ENCODE results near the gene GYG2.

Gene GYG2

DNA sequence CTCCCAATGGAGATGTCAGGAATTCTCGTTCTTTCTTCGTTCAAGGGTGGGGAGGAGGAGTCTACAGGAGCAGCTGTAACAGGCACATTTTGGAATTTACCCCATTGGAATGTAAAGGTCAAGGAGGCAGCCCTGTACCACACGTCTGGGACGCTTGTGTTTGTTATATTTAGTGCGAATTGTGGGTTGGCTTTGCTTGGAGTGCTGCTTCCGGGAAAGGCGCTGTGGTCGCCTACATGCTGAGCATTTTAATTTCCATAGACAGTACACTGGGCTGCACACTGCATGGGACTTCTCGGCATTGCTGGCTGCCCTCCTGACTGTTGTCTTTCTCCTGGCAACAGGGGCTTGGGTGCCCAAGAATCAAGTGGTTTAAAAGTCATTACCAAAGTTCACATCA lies 12.8 kb downstream of the GYG2 start:
- DNase-seq, result no peak
- H2BK15ac ChIP-seq (replicated peaks; ENCODE audit: low read depth), result no peak overlapping the region
- H2BK120ac ChIP-seq (ENCODE audit: low read depth, low read length), result no peak overlapping the region
- H3K36me3 ChIP-seq (ENCODE audit: control insufficient read depth, insufficient read depth, low read length), result no peaks in the 10 kb centered on the region
- no peak overlapping the region for H3K4ac ChIP-seq (ENCODE audit: low read depth, low read length)
- H3K18ac ChIP-seq (ENCODE audit: low read length), result no peak overlapping the region
- no peaks in the 10 kb centered on the region for H3K27me3 ChIP-seq (ENCODE audit: insufficient read depth, low read length, poor library complexity)
- H3K56ac ChIP-seq (ENCODE audit: low read length), result no peak overlapping the region
- H2BK5ac ChIP-seq (ENCODE audit: low read length), result no peak overlapping the region
- no CpG with 5 or more reads among the region's 9 CpGs for WGBS (ENCODE audit: extremely low coverage, insufficient coverage, low lambda C conversion rate)
- H3K23ac ChIP-seq (ENCODE audit: low read length), result no peak overlapping the region
- no peak overlapping the region for H4K5ac ChIP-seq (ENCODE audit: low read length)
- no peak overlapping the region for H3K27ac ChIP-seq (ENCODE audit: low read depth, low read length)
- no peak overlapping the region for H3K9ac ChIP-seq (ENCODE audit: low read length)
- H2AK5ac ChIP-seq (ENCODE audit: low read length), result no peak overlapping the region
- no peaks in the 10 kb centered on the region for H3K79me2 ChIP-seq (ENCODE audit: control insufficient read depth, insufficient read depth, low read length)
- no peaks in the 10 kb centered on the region for H3K79me1 ChIP-seq (ENCODE audit: low read length)
- no peaks in the 10 kb centered on the region for H3K4me1 ChIP-seq (ENCODE audit: control insufficient read depth, low read depth, low read length)
- no peak overlapping the region for H3K4me2 ChIP-seq (ENCODE audit: low read length)
- H3K4me3 ChIP-seq (ENCODE audit: low read length), result no peak overlapping the region
- no peak overlapping the region for H4K8ac ChIP-seq (ENCODE audit: low read depth, low read length)

DNA sequence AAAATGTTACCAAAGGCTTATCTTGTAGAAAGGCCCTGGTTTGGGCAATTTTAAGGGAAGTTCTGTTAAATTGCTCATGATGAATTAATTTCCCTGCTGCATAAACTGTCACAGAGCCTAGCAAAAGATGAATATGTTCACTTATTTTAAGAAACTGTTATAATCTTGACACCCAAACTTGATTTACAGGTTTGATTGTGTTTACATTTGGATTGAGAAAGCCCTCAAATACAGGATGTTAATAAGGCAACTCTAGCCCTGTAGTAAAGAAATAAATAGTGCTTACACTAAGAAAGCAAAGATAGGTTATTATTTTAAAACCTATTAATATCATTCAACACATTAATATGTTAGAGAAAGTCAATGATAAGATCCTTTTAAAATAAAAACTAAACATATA lies 18.3 kb downstream of the GYG2 start:
- Histone ChIP-seq H4K5ac (ENCODE audit: low read length) (no peak overlapping the region), H2AK5ac (ENCODE audit: low read length) (no peak overlapping the region), H2BK15ac (replicated peaks; ENCODE audit: low read depth) (no peak overlapping the region), H3K9ac (ENCODE audit: low read length) (no peak overlapping the region), H3K23ac (ENCODE audit: low read length) (no peak overlapping the region), H3K27ac (ENCODE audit: low read depth, low read length) (no peak overlapping the region), H2BK120ac (ENCODE audit: low read depth, low read length) (no peak overlapping the region), H4K8ac (ENCODE audit: low read depth, low read length) (no peak overlapping the region), H3K36me3 (ENCODE audit: control insufficient read depth, insufficient read depth, low read length) (no peaks in the 10 kb centered on the region), H3K79me1 (ENCODE audit: low read length) (no peaks in the 10 kb centered on the region), H3K4ac (ENCODE audit: low read depth, low read length) (no peak overlapping the region), H3K56ac (ENCODE audit: low read length) (no peak overlapping the region), H3K79me2 (ENCODE audit: control insufficient read depth, insufficient read depth, low read length) (no peaks in the 10 kb centered on the region), H3K4me3 (ENCODE audit: low read length) (no peak overlapping the region), H3K4me1 (ENCODE audit: control insufficient read depth, low read depth, low read length) (no peaks in the 10 kb centered on the region), H3K4me2 (ENCODE audit: low read length) (no peak overlapping the region), H3K18ac (ENCODE audit: low read length) (no peak overlapping the region), H3K27me3 (ENCODE audit: insufficient read depth, low read length, poor library complexity) (no peaks in the 10 kb centered on the region), H2BK5ac (ENCODE audit: low read length) (no peak overlapping the region)
- no peak for DNase-seq

DNA sequence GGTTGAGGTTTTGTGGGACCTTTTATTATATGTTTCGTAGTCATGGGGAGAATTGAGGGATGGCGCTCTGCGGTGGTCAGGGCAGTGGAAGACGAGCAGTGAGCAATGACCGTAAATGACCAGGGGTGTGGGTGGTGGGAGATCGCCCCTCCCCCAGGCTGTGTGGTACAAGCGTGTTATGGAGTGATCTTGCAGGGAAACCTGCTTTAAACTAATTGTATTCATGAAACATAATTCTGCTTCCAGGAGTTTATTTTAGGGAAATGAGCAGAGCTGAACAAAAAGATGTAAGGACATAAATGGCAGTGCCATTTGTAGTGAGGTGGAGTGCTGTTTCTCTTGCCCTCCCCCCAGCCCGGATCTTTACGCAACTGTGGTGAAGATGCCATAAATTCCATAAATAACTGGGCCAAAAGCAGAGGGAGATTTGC lies 20.2 kb downstream of the GYG2 start:
- H3K9ac ChIP-seq (ENCODE audit: low read length), result no peak overlapping the region
- H3K27me3 ChIP-seq (ENCODE audit: insufficient read depth, low read length, poor library complexity), result no peaks in the 10 kb centered on the region
- H4K5ac ChIP-seq (ENCODE audit: low read length), result no peak overlapping the region
- H3K4ac ChIP-seq (ENCODE audit: low read depth, low read length), result no peak overlapping the region
- no peaks in the 10 kb centered on the region for H3K36me3 ChIP-seq (ENCODE audit: control insufficient read depth, insufficient read depth, low read length)
- no peak overlapping the region for H3K4me3 ChIP-seq (ENCODE audit: low read length)
- H3K27ac ChIP-seq (ENCODE audit: low read depth, low read length), result peak overlapping the region; percentile 81
- no peaks in the 10 kb centered on the region for H3K79me1 ChIP-seq (ENCODE audit: low read length)
- H4K8ac ChIP-seq (ENCODE audit: low read depth, low read length), result no peak overlapping the region
- no peak overlapping the region for H2BK5ac ChIP-seq (ENCODE audit: low read length)
- WGBS (ENCODE audit: extremely low coverage, insufficient coverage, low lambda C conversion rate), result no CpG with 5 or more reads among the region's 9 CpGs
- peak overlapping the region; percentile 29 for H3K56ac ChIP-seq (ENCODE audit: low read length)
- H2BK120ac ChIP-seq (ENCODE audit: low read depth, low read length), result no peak overlapping the region
- peak; percentile 68 for DNase-seq
- H3K18ac ChIP-seq (ENCODE audit: low read length), result no peak overlapping the region
- H3K23ac ChIP-seq (ENCODE audit: low read length), result no peak overlapping the region
- no peak overlapping the region for H2BK15ac ChIP-seq (replicated peaks; ENCODE audit: low read depth)
- H3K79me2 ChIP-seq (ENCODE audit: control insufficient read depth, insufficient read depth, low read length), result no peaks in the 10 kb centered on the region
- H3K4me2 ChIP-seq (ENCODE audit: low read length), result no peak overlapping the region
- H2AK5ac ChIP-seq (ENCODE audit: low read length), result no peak overlapping the region
- H3K4me1 ChIP-seq (ENCODE audit: control insufficient read depth, low read depth, low read length), result no peaks in the 10 kb centered on the region

DNA sequence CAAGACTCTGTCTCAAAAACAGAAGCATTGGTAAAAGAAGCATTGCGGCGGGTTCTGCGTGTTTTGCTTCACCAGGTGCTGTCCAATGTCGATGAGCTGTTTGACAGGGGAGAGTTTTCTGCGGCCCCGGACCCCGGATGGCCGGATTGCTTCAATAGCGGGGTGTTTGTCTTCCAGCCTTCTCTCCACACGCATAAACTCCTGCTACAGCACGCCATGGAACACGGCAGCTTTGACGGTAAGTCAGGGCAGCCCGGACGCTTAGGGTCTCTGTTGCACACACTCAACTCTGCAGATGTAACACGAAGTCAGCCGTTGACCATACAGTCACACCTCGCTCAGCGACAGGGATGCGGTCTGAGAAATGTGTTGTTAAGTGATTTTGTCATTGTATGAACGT lies 26.2 kb downstream of the GYG2 start:
- Histone ChIP-seq H2AK5ac (ENCODE audit: low read length) (no peak overlapping the region), H3K18ac (ENCODE audit: low read length) (no peak overlapping the region), H3K4me2 (ENCODE audit: low read length) (no peak overlapping the region), H4K8ac (ENCODE audit: low read depth, low read length) (no peak overlapping the region), H3K79me2 (ENCODE audit: control insufficient read depth, insufficient read depth, low read length) (no peaks in the 10 kb centered on the region), H3K9ac (ENCODE audit: low read length) (no peak overlapping the region), H3K4me1 (ENCODE audit: control insufficient read depth, low read depth, low read length) (no peaks in the 10 kb centered on the region), H2BK5ac (ENCODE audit: low read length) (no peak overlapping the region), H3K56ac (ENCODE audit: low read length) (no peak overlapping the region), H3K36me3 (ENCODE audit: control insufficient read depth, insufficient read depth, low read length) (peaks cover 2% of the 10 kb centered on the region), H3K23ac (ENCODE audit: low read length) (no peak overlapping the region), H3K27ac (ENCODE audit: low read depth, low read length) (no peak overlapping the region), H3K79me1 (ENCODE audit: low read length) (no peaks in the 10 kb centered on the region), H3K4me3 (ENCODE audit: low read length) (no peak overlapping the region), H4K5ac (ENCODE audit: low read length) (no peak overlapping the region), H2BK120ac (ENCODE audit: low read depth, low read length) (no peak overlapping the region), H2BK15ac (replicated peaks; ENCODE audit: low read depth) (no peak overlapping the region), H3K27me3 (ENCODE audit: insufficient read depth, low read length, poor library complexity) (no peaks in the 10 kb centered on the region), H3K4ac (ENCODE audit: low read depth, low read length) (no peak overlapping the region)
- DNase-seq, result no peak
- no CpG with 5 or more reads among the region's 21 CpGs for WGBS (ENCODE audit: extremely low coverage, insufficient coverage, low lambda C conversion rate)

DNA sequence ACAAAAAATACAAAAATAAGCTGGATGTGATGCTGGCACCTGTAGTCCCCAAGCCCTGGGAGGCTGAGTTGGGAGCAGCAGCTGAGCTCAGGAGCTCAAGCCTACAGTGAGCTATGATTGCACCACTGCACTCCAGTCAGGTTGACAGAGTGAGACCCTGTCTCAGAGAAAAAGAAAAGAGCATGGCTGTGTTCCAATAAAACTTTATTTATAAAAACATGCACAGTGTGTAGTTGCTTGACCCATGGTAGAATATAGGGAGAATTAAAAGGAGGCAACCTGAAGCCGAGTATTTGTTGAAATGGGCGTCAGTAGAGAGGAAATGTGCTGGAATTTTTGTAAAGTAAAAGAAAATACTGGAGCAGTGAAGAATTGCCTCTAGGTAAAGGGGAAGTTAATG lies 27.0 kb downstream of the GYG2 start:
- no peak overlapping the region for H4K8ac ChIP-seq (ENCODE audit: low read depth, low read length)
- peaks cover 2% of the 10 kb centered on the region for H3K36me3 ChIP-seq (ENCODE audit: control insufficient read depth, insufficient read depth, low read length)
- no peak overlapping the region for H3K9ac ChIP-seq (ENCODE audit: low read length)
- H3K56ac ChIP-seq (ENCODE audit: low read length), result no peak overlapping the region
- H3K4me2 ChIP-seq (ENCODE audit: low read length), result no peak overlapping the region
- no peak overlapping the region for H3K4ac ChIP-seq (ENCODE audit: low read depth, low read length)
- no peak overlapping the region for H2BK5ac ChIP-seq (ENCODE audit: low read length)
- no peaks in the 10 kb centered on the region for H3K4me1 ChIP-seq (ENCODE audit: control insufficient read depth, low read depth, low read length)
- DNase-seq, result no peak
- H3K23ac ChIP-seq (ENCODE audit: low read length), result no peak overlapping the region
- H3K27me3 ChIP-seq (ENCODE audit: insufficient read depth, low read length, poor library complexity), result no peaks in the 10 kb centered on the region
- WGBS (ENCODE audit: extremely low coverage, insufficient coverage, low lambda C conversion rate), result no CpG with 5 or more reads among the region's 2 CpGs
- H2AK5ac ChIP-seq (ENCODE audit: low read length), result no peak overlapping the region
- H3K27ac ChIP-seq (ENCODE audit: low read depth, low read length), result no peak overlapping the region
- no peak overlapping the region for H4K5ac ChIP-seq (ENCODE audit: low read length)
- H3K79me1 ChIP-seq (ENCODE audit: low read length), result no peaks in the 10 kb centered on the region
- no peak overlapping the region for H2BK120ac ChIP-seq (ENCODE audit: low read depth, low read length)
- H3K4me3 ChIP-seq (ENCODE audit: low read length), result no peak overlapping the region
- H3K79me2 ChIP-seq (ENCODE audit: control insufficient read depth, insufficient read depth, low read length), result no peaks in the 10 kb centered on the region
- no peak overlapping the region for H2BK15ac ChIP-seq (replicated peaks; ENCODE audit: low read depth)
- H3K18ac ChIP-seq (ENCODE audit: low read length), result no peak overlapping the region

DNA sequence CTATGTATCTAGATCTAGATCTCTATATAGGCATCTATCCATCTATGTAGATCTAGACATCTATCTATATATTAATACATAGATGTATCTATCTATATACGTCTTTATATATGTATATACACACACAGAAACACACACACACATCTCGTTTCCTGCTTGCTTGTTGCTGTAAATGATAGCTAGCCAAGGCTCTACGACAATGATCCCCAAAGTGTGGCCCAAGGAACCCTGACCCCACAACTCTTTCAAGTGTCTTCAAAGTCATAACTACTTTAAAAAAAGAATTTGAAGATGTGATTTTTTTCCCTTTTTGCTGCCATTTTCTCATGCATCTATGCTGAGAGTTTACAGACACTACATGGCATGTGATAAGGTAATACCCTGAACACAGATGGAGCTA lies 28.8 kb downstream of the GYG2 start:
- no peaks in the 10 kb centered on the region for H3K27me3 ChIP-seq (ENCODE audit: insufficient read depth, low read length, poor library complexity)
- peaks cover 2% of the 10 kb centered on the region for H3K36me3 ChIP-seq (ENCODE audit: control insufficient read depth, insufficient read depth, low read length)
- H3K23ac ChIP-seq (ENCODE audit: low read length), result no peak overlapping the region
- H3K4ac ChIP-seq (ENCODE audit: low read depth, low read length), result no peak overlapping the region
- no peaks in the 10 kb centered on the region for H3K79me1 ChIP-seq (ENCODE audit: low read length)
- no peak overlapping the region for H4K8ac ChIP-seq (ENCODE audit: low read depth, low read length)
- H3K27ac ChIP-seq (ENCODE audit: low read depth, low read length), result no peak overlapping the region
- no peak overlapping the region for H2BK120ac ChIP-seq (ENCODE audit: low read depth, low read length)
- no peaks in the 10 kb centered on the region for H3K79me2 ChIP-seq (ENCODE audit: control insufficient read depth, insufficient read depth, low read length)
- H3K4me2 ChIP-seq (ENCODE audit: low read length), result no peak overlapping the region
- H2BK5ac ChIP-seq (ENCODE audit: low read length), result no peak overlapping the region
- no peak overlapping the region for H3K9ac ChIP-seq (ENCODE audit: low read length)
- H3K18ac ChIP-seq (ENCODE audit: low read length), result no peak overlapping the region
- H2BK15ac ChIP-seq (replicated peaks; ENCODE audit: low read depth), result no peak overlapping the region
- H3K4me3 ChIP-seq (ENCODE audit: low read length), result no peak overlapping the region
- H3K56ac ChIP-seq (ENCODE audit: low read length), result no peak overlapping the region
- no peak overlapping the region for H4K5ac ChIP-seq (ENCODE audit: low read length)
- DNase-seq, result no peak
- no CpG with 5 or more reads among the region's 3 CpGs for WGBS (ENCODE audit: extremely low coverage, insufficient coverage, low lambda C conversion rate)
- H2AK5ac ChIP-seq (ENCODE audit: low read length), result no peak overlapping the region
- no peaks in the 10 kb centered on the region for H3K4me1 ChIP-seq (ENCODE audit: control insufficient read depth, low read depth, low read length)

All from mesendoderm (in vitro differentiated cells).